ENCODE measurements around the gene RAPGEF5.

RAPGEF5 gene

DNA sequence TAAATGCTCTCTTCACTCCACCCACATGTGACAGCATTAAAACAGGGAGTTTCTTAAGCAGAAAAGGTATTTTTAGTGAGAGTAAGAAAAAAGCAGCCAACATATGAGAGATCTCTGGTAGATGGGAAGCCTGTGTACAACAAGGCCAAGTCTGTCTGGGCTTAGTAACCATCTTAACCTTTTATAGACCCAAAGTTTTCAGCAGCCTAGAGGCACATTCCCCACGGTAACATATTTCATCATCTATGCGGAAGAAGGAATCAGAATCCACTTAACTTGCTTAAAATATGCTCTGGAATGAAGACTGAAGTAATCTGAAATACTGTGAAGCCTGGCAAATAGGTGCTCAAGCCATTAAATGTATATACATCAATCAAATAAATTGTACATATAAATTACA lies 127.8 kb downstream of the RAPGEF5 start:
- DNase-seq (ENCODE audit: extremely low read depth in 1 of 2, low read depth in 1 of 2) = no peak

DNA sequence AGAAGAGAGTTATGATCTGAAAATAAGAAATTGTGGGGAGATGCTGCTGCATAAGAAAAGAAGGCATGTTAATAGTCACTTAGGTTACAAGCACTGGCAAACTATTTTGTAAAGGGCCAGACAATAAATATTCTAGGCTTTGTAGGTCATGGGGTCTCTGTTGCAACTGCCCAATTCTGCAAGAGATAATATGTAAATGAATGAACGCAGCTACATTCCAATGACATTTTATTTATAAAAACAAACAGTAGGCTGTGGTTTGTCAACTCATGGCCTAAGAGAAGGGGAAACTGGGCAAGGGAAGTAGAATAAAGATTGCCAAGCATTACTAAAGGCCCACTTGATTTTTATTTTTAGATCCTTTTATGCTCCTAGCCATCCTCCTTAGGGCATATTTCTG lies 133.1 kb downstream of the RAPGEF5 start:
- DNase-seq (ENCODE audit: extremely low read depth in 1 of 2, low read depth in 1 of 2) = no peak

DNA sequence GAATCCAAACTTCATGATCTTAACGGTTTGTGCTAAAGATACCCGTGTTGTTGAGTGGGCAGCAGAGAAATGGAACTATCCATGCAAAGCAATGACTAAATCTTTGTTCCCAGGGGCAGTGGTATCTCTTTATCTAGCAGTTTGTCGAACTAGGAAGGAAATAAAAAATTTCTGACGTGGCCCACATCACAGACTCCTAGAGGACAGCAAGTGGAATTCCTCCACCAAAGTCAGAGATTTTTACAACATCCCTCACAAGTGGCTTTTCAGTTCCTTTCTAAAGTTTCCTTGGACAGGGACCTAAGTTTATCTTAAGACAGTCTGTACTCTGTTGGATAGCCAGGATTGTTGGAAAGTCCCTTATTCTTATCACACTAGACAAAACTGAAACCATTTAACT lies 136.0 kb downstream of the RAPGEF5 start:
- DNase-seq (ENCODE audit: extremely low read depth in 1 of 2, low read depth in 1 of 2) = no peak

DNA sequence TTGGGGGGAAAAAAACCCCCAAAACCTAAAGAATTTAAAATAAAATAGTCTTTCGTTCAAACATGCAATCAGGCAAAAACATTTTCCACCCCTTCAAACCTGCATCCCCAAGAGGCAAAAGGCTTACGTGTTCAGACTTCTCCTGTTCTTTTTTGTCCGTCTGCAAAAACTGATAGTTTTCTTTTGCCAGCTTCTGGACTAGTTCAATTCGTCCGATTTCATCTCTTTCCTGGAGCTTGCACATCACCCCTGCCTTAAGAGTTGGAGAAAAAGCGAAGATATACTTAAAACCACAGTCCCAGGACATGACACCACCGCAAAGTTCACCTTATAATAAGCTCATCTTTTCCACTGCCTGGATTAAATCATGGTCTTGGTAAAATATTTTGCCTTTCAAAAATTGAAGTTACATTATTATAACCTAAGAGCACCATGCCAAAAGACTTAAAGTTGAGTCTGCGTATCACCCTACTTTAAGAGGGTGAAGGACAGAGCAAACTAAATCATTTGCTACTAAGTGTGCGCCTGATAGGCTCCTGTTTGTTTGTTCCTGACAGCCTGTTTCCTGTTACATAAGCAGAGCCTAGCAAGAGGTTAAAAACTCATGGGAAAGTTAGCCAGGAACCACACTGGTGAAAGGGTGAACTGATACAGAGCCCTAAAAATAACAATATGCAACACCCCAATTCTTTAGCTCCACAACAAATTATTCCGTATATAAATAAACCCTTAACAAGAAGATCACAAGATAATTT lies 137.0 kb downstream of the RAPGEF5 start:
- DNase-seq (ENCODE audit: extremely low read depth in 1 of 2, low read depth in 1 of 2) = no peak

GRCh38 chr7:22219036-22219435 lies 137.9 kb downstream of the RAPGEF5 start:
- DNase-seq (ENCODE audit: extremely low read depth in 1 of 2, low read depth in 1 of 2) = no peak

DNA sequence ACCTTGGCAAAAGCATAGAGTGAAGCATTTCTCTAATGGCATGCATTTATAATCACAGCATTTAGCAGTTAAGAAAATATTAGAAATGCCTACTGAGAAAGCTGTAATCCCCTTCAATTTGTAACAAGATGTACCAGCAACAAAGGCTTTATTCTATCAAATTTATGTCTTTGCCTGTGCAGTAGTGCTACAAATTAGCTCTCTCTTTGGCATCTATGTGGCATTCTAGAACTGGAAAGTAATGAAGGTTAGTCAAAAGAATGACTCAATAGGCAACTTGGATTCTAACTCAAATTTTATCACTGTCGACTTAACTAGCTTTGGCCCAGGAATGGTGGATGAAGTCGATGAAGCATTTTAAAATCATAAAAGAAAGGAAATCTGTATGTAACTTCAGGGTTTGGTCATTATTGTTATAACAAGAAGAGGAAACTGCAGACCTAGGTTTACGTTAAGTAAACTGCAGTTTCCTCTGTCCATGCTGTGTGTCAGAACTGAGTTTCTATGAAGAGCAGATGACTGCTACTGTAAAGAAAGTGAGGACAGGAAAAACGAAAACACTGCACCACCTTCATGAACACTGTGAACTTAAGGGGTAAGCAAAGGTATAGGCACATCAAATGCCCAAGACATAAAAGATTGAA lies 140.0 kb downstream of the RAPGEF5 start:
- no peak for DNase-seq (ENCODE audit: extremely low read depth in 1 of 2, low read depth in 1 of 2)

DNA sequence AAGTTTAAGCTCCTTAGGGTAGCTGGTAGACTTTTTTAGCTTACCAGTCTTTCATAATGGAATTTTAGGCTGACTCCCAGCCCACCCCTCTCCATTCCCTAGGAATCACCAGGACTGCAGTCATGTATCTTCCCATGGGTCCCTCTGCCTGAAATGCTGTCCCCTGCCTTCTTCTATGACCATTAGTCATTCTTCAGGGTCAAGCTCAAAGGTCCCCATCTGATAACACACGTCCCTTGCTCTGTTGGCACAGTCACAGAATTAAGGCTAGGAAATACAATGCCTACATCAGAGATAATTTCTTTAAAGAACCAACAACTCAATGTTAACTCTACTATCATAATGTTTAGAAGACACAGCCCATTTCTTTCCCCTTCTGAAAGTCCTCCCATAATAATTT lies 140.6 kb downstream of the RAPGEF5 start:
- no peak for DNase-seq (ENCODE audit: extremely low read depth in 1 of 2, low read depth in 1 of 2)

GRCh38 chr7:22214000-22214399 lies 143.0 kb downstream of the RAPGEF5 start:
- DNase-seq (ENCODE audit: extremely low read depth in 1 of 2, low read depth in 1 of 2) = no peak

DNA sequence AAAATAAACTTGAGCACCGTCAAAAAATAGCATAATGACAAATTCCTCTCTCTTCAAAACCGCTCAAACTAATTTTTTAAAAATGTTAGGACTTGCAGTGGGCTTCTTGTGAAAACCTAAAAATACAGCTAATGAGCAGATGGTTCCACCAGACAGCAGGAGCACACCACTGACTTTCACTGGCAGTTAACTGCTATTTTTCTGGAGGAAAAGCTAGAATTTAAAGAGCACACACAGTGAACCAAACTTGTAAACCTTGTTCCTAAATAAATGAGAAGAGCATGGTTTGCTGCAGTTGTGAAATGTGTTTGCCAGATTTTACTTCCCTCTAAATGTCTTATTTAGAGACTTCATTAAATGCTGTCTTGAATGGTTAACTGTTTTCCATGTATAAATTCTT lies 143.9 kb downstream of the RAPGEF5 start:
- no peak for DNase-seq (ENCODE audit: extremely low read depth in 1 of 2, low read depth in 1 of 2)

- no peak for DNase-seq (ENCODE audit: extremely low read depth in 1 of 2, low read depth in 1 of 2)
These were observed 146.0 kb downstream of the RAPGEF5 start for GRCh38 chr7:22210967-22211366.

DNA sequence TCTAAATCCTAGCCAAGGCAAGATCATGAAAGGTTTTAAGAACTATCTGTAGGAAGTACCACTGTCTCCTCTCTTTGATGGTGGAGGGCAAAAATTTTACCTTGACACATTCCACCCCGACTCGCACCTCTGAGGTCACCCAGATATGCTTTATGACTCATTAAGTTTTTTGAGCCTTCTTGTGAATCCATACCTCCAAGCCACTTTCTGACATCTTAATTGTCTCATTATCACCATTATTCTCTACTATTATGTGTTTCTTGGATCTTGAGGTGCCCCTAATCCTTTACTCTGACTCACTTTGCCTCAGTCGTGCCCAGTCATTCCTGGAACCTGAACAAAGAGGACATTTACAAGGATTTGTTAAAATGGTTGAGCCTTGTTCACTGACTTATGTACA lies 146.6 kb downstream of the RAPGEF5 start:
- no peak for DNase-seq (ENCODE audit: extremely low read depth in 1 of 2, low read depth in 1 of 2)

DNA sequence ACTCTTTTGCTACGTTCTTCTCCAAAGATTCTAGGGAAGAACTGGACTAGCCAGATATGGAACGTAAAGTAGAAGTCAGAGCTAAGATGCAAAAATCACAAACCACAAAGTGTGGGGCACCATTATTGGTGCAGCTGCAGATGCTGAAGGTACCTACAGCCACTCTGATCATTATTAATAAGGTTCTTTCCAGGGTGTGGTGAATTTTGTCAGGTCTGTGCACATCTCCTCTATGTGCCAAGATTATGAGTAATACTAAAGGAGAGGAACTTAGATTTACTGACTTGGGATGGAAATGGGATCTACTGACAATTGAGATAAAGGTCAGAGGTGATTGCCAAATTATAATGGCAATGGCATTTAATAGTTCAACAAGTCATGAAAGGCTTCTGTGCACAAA lies 148.2 kb downstream of the RAPGEF5 start:
- no peak for DNase-seq (ENCODE audit: extremely low read depth in 1 of 2, low read depth in 1 of 2)

GRCh38 chr7:22207724-22208225 lies 149.2 kb downstream of the RAPGEF5 start:
- DNase-seq (ENCODE audit: extremely low read depth in 1 of 2, low read depth in 1 of 2) = no peak

DNA sequence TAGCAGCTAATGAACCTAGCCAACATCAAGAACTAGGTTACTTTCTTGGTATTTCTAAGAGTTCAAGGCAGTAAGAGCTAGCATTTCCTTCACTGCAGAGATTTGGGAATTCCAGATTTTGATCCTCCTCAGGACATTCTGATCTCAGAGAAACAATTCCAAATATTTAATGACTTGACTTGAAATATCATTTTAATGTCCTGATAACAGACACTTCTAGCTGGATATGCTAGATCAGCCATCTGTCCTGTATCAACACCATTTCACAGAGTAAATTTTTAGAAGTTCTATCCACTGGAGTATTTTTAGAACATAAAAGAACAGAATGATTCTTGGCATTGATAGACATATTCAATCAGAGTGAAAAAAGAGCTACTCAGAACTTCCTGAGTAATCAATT lies 151.3 kb downstream of the RAPGEF5 start:
- DNase-seq (ENCODE audit: extremely low read depth in 1 of 2, low read depth in 1 of 2) = no peak

GRCh38 chr7:22204312-22204711 lies 152.6 kb downstream of the RAPGEF5 start:
- DNase-seq (ENCODE audit: extremely low read depth in 1 of 2, low read depth in 1 of 2) = no peak

GRCh38 chr7:22202141-22202540 lies 154.8 kb downstream of the RAPGEF5 start:
- DNase-seq (ENCODE audit: extremely low read depth in 1 of 2, low read depth in 1 of 2) = no peak

GRCh38 chr7:22201186-22201880 lies 155.6 kb downstream of the RAPGEF5 start:
- no peak for DNase-seq (ENCODE audit: extremely low read depth in 1 of 2, low read depth in 1 of 2)

DNA sequence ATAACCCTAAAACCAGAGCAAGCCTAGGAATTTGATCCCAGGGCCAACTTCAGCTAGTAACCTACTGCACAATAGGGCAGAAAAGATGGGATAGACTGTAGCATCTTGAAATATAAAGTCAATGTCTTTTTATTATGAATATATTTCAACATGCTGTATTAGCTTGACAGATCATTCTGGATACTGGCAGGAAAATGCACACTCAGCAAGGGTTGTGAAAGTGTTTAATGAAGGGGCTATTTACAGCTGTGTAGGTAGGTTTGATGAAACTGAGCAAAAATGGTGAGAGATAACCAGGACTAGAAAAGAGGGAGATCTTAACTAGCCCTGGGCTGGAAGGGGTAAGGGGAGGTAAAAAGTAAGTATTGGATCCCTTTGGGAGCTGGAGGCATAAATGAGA lies 156.2 kb downstream of the RAPGEF5 start:
- no peak for DNase-seq (ENCODE audit: extremely low read depth in 1 of 2, low read depth in 1 of 2)

DNA sequence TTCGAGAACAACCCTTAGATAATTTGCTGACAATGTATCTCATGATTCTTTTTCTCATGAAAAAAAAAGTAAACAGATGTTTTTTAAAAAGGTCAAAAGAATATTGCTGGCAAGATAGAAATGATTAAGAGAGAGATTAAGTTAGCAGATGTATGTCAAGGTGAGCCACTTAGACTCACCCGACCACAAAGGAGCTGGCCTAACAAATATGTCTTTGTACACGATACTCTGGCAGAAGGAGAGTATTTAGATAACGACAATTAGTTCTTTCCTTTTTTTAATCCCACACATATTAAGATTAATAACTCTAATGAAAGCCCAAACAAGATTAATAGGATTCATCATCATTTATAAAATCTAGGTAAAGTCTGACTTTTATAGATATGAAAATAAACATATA lies 156.7 kb downstream of the RAPGEF5 start:
- DNase-seq (ENCODE audit: extremely low read depth in 1 of 2, low read depth in 1 of 2) = no peak

GRCh38 chr7:22197376-22197775 lies 159.6 kb downstream of the RAPGEF5 start:
- no peak for DNase-seq (ENCODE audit: extremely low read depth in 1 of 2, low read depth in 1 of 2)

- no peak for DNase-seq (ENCODE audit: extremely low read depth in 1 of 2, low read depth in 1 of 2)
These were observed 160.5 kb downstream of the RAPGEF5 start for GRCh38 chr7:22196429-22196828.

Measured in stimulated activated CD8-positive, alpha-beta memory T cell treated with anti-CD3 and anti-CD28 coated beads, Interleukin-7, amount 100 ng/mL, for 48 hours (primary cell).